ENCODE measurements around the gene SYNE3. TPM values are rescaled to one million over a fixed set of nuclear protein-coding genes. Genes with fewer than 3 reads are reported as not detected.
A peak's percentile ranks its signal among the peaks of the same experiment; 100 is the strongest.

Gene SYNE3
- total and polyA plus RNA-seq, 3 donors from 2014 or later, result 8.3 to 38.9 (median 37.6) TPM

DNA sequence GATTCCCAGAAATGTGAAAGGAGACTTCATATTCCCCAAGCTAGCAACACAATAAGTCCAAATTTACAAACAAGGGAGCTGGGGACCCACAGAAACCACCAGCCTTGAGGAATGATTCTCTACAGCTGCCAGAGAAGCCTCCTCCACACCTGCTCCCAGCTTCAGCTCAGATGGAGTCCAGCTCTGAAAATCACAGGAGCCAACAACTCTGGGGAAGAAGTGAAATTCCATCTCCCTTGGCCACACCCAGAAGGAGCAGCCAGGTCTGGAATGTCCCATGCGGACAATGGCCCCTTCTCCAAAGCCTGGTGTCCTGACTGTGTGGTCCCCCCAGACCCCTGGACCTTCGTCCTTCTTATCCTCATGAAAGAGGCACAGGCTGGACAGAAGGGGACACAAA, 45.4 kb downstream of the SYNE3 start:
- TF ChIP-seq, protein P1, sequence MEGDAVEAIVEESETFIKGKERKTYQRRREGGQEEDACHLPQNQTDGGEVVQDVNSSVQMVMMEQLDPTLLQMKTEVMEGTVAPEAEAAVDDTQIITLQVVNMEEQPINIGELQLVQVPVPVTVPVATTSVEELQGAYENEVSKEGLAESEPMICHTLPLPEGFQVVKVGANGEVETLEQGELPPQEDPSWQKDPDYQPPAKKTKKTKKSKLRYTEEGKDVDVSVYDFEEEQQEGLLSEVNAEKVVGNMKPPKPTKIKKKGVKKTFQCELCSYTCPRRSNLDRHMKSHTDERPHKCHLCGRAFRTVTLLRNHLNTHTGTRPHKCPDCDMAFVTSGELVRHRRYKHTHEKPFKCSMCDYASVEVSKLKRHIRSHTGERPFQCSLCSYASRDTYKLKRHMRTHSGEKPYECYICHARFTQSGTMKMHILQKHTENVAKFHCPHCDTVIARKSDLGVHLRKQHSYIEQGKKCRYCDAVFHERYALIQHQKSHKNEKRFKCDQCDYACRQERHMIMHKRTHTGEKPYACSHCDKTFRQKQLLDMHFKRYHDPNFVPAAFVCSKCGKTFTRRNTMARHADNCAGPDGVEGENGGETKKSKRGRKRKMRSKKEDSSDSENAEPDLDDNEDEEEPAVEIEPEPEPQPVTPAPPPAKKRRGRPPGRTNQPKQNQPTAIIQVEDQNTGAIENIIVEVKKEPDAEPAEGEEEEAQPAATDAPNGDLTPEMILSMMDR (IDR thresholded peaks at IDR 0.05), result no peak
- no peak for TF ChIP-seq POLR2A (IDR thresholded peaks at IDR 0.05)
- Histone ChIP-seq H3K9me3 (no peaks in the 10 kb centered on the region), H3K4me1 (peaks cover 35% of the 10 kb centered on the region), H3K27me3 (no peaks in the 10 kb centered on the region), H3K4me3 (no peak overlapping the region), H3K36me3 (ENCODE audit: low read depth, missing control alignments) (no peaks in the 10 kb centered on the region), H3K27ac (peak overlapping the region in 1 of 2 donors; percentile 50)
- DNase-seq, result no peak
- intact Hi-C loops (cut with DNase I; ENCODE audit: low total_unique reads), result no loop called here
- 40 to 60% methylated on average over 1 to 2 of the region's 2 CpGs for WGBS, 2 donors

DNA sequence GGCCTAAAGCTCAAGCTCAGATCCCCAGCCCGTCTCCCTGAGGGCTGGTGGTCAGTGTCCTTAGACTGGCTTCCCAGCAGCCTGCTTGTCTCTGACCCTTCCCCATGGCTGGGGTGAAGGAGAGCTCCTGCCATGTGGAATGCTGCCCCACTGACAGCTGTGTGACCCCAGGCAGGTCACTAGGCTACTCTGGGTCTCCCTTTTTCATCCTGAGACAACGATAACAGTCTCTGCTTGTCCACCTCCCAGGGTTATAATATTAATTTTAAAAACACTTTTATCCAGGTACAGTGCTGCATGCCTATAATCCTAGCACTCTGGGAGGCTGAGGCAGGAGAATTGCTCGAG, 47.3 kb downstream of the SYNE3 start:
- TF ChIP-seq, protein P1 (IDR thresholded peaks at IDR 0.05), result no peak
- no peak for TF ChIP-seq POLR2A (IDR thresholded peaks at IDR 0.05)
- Histone ChIP-seq H3K27me3 (no peaks in the 10 kb centered on the region), H3K36me3 (ENCODE audit: low read depth, missing control alignments) (no peaks in the 10 kb centered on the region), H3K27ac (no peak overlapping the region), H3K4me3 (no peak overlapping the region), H3K9me3 (no peaks in the 10 kb centered on the region), H3K4me1 (peaks cover 35% of the 10 kb centered on the region)
- intact Hi-C loops (cut with DNase I; ENCODE audit: low total_unique reads), result no loop called here
- 84 to 91% methylated on average over 3 of the region's 3 CpGs for WGBS, 2 donors
- no peak for DNase-seq

DNA sequence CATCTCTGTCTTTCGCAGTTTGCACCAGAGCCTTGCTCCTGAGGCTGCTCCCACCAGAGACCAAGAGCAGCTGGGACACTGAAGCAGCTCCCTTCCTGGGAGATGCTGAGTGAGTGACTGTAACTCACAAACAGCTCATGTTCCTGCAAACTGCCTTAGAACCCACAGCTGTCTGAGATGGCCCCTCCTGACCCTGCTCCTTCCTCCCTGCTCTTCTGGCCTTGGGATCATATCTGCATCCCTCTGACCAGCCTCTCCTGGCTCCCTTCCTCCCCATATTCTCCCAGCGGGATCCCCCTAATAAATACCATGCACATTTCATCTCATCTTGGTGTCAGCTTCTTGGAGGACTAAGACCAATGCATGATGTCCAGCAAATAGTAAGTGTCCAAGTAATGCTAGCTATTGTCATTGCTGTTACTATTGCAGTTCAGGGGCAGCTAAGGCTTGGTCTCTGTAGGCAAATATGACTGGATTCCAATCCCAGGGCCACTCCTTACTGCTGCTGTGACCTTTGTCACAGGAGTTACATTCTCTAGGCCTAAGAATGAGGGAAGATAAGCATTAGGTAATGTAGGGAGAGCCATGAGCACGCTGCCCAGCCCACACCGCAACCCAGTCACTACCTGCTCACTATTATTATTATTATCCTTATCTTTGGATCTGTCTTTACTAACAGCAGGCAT, 47.9 kb downstream of the SYNE3 start:
- peaks cover 35% of the 10 kb centered on the region for H3K4me1 ChIP-seq
- no peak overlapping the region for H3K4me3 ChIP-seq
- 72 to 82% methylated on average over 4 of the region's 4 CpGs for WGBS, 2 donors
- H3K36me3 ChIP-seq (ENCODE audit: low read depth, missing control alignments), result no peaks in the 10 kb centered on the region
- intact Hi-C loops (cut with DNase I; ENCODE audit: low total_unique reads), result no loop called here
- no peak for TF ChIP-seq POLR2A (IDR thresholded peaks at IDR 0.05)
- TF ChIP-seq, protein P1 (IDR thresholded peaks at IDR 0.05), result no peak
- H3K27me3 ChIP-seq, result no peaks in the 10 kb centered on the region
- H3K9me3 ChIP-seq, result no peaks in the 10 kb centered on the region
- DNase-seq, result no peak
- no peak overlapping the region for H3K27ac ChIP-seq

DNA sequence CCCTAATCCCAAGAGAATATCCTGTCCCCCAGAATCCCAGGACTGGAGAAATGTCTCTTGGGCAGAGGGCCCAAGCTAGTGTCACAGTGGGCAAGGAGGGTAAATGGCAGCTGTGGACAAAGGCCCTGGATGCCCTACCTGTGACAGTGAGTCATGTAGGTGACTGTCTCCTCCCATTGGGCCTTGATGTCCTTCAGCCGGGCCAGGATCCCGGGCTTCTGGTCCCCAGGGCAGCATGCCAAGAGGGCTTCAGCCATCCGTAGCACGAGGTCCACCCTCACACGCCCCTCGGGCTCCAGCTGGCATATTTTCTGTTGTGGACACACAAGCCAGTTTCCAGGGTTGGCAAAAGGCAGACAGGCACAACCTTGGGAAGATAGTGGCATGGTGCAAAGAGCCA, 48.8 kb downstream of the SYNE3 start:
- no peak overlapping the region for H3K27ac ChIP-seq
- H3K9me3 ChIP-seq, result no peaks in the 10 kb centered on the region
- no peak overlapping the region for H3K4me3 ChIP-seq
- WGBS, 2 donors, result 86% methylated on average over 6 of the region's 6 CpGs; no CpG with 5 or more reads in 1 of the 2 donors
- no peaks in the 10 kb centered on the region for H3K36me3 ChIP-seq (ENCODE audit: low read depth, missing control alignments)
- no peaks in the 10 kb centered on the region for H3K27me3 ChIP-seq
- H3K4me1 ChIP-seq, result peaks cover 29% of the 10 kb centered on the region
- DNase-seq, result no peak
- intact Hi-C loops (cut with DNase I; ENCODE audit: low total_unique reads), result no loop called here
- TF ChIP-seq, protein P1 (IDR thresholded peaks at IDR 0.05), result no peak
- TF ChIP-seq POLR2A (IDR thresholded peaks at IDR 0.05), result no peak

DNA sequence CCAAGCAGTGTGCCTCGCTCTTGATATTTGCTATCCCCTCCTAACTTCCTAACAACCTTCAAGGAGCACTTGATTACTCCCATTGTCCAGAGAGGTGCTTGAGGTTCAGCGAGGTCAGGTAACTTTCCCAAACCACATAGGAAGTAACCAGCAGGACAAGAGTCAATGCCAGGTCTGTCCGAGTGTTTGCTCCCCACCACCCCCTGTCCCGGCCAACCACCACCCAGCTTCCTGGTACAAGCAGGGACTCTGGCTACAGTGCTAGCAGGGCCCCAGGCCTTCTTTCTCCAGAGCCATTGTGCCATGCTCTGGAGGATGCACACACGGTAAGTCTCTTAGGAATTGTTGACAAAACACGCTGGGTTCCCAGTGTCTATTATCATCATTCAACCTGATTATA, 49.2 kb downstream of the SYNE3 start:
- H3K27me3 ChIP-seq, result no peaks in the 10 kb centered on the region
- DNase-seq, result no peak
- H3K36me3 ChIP-seq (ENCODE audit: low read depth, missing control alignments), result no peaks in the 10 kb centered on the region
- H3K4me3 ChIP-seq, result no peak overlapping the region
- no peak overlapping the region for H3K27ac ChIP-seq
- TF ChIP-seq, protein P1 (IDR thresholded peaks at IDR 0.05), result no peak
- no peak for TF ChIP-seq POLR2A (IDR thresholded peaks at IDR 0.05)
- H3K4me1 ChIP-seq, result peaks cover 24% of the 10 kb centered on the region
- intact Hi-C loops (cut with DNase I; ENCODE audit: low total_unique reads), result no loop called here
- H3K9me3 ChIP-seq, result no peaks in the 10 kb centered on the region
- WGBS, 2 donors, result 91 to 93% methylated on average over 6 of the region's 6 CpGs
